Immature natural killer cell (primary cell): Measurements from ENCODE around the gene MTURN. TPM values are rescaled to one million over a fixed set of nuclear protein-coding genes. Genes with fewer than 3 reads are reported as not detected.
"Not testable (repeated sequence)": the region's sequence is repeated elsewhere in the genome, so short reads cannot be mapped to it uniquely, and the experiment has no call there.

Experiments
- DNase-seq, 3 donors: peaks; one replicate each; pipeline ENCODE4 v3.0.0; 2022; ENCODE audit warnings: mixed read lengths in 1 of 3
- H3K27ac Mint-ChIP-seq, 6 donors: one replicate each; pipeline ENCODE4 v1.8.0; 2020; ENCODE audit warnings: mixed read lengths in 6 of 6, mild to moderate bottlenecking in 5 of 6, inconsistent platforms in 4 of 6, moderate library complexity in 3 of 6
- H3K27me3 Mint-ChIP-seq, 3 donors: one replicate each; pipeline ENCODE4 v1.8.0; 2020 to 2021; ENCODE audit warnings: low read depth in 3 of 3, mild to moderate bottlenecking in 3 of 3, mixed read lengths in 3 of 3, moderate library complexity in 3 of 3, inconsistent platforms in 1 of 3
- H3K36me3 Mint-ChIP-seq, 3 donors: one replicate each; pipeline ENCODE4 v1.8.0; 2020; ENCODE audit warnings: mixed read lengths in 3 of 3, inconsistent platforms in 2 of 3, mild to moderate bottlenecking in 2 of 3
- H3K4me1 Mint-ChIP-seq, 2 donors: one replicate each; pipeline ENCODE4 v1.8.0; 2020; ENCODE audit warnings: inconsistent platforms in 2 of 2, mild to moderate bottlenecking in 2 of 2, mixed read lengths in 2 of 2, moderate library complexity in 1 of 2
- H3K4me3 Mint-ChIP-seq, 5 donors: one replicate each; pipeline ENCODE4 v1.8.0; 2020; ENCODE audit warnings: mild to moderate bottlenecking in 5 of 5, mixed read lengths in 5 of 5, inconsistent platforms in 3 of 5, moderate library complexity in 3 of 5
- H3K9me3 Mint-ChIP-seq, 6 donors: one replicate each; pipeline ENCODE4 v1.8.0; 2020; ENCODE audit warnings: mild to moderate bottlenecking in 6 of 6, mixed read lengths in 6 of 6, inconsistent platforms in 4 of 6, moderate library complexity in 3 of 6
- polyA plus RNA-seq, 3 donors: library from polyadenylated mRNA; unstranded; fragments of 300-500 nt; fragmentation: Illumina TruSeq; gene quantifications; one replicate each; pipeline ENCODE4 v1.2.3, GENCODE V29; 2021

MTURN gene
- polyA plus RNA-seq, 3 donors from 2014 or later, result 7.1 to 11.0 (median 7.2) TPM

DNA sequence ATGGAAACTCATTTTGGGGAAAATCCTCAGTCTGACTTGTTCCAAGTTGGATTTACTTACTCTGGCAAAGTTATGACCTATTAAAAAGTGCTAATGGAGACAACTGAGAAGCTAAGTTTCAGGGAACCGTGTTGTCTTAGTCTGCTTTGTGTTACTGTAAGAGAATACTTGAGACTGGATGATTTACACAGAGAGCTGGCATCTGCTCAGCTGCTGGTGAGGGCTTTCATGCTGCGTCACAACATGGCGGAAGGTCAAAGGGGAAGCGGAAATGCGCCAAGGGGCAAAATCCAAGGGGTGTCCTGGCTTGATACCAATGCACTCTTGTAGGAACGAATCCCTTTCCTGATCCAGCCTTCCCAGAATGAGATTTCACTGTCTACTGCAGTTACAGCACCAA, 46.4 kb downstream of the MTURN start:
- no peak for DNase-seq
- no peaks in the 10 kb centered on the region for H3K9me3 Mint-ChIP-seq
- no peaks in the 10 kb centered on the region for H3K36me3 Mint-ChIP-seq
- H3K27ac Mint-ChIP-seq, result no peak overlapping the region
- H3K4me1 Mint-ChIP-seq, result peaks cover 27 to 38% of the 10 kb centered on the region in 2 donors
- H3K27me3 Mint-ChIP-seq, result peaks cover 0 to 1% (median 0%) of the 10 kb centered on the region in 3 donors
- H3K4me3 Mint-ChIP-seq, result no peak overlapping the region

DNA sequence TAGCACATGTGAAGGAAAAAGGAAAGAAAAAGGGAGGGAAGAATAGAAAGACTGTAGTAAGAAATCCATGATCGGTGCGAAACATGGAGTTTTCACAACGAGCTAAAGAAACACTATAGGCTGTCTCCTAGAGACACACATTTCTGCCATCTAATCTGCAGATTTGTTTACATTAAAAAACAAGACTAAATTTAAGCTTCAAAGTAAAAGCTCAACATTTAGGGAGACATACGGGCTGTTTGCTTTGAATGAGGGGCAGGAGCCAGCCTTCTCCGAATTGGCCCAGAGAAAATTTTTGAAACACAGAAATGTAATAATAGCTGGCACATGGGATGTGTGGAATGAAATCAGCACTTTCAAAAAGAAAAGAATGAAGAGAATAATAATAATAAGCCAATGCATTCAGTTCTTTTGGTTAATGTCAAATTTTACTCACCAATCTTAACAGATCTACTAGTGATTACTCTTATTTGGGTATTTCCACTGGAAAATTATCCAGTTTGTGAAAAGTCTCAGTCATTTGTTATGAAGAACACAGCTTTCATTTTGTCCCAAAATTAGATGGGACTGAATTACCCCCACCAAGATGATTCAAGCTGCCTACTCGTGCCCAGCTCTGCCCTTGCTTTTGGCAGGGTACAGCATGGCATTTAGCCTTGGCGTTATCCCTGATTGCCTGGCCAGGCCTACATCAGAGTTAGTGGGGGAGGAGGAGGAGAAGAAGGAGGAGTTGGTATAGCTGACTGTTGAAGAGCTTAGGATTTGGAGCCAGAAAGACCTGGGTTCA, 47.1 kb downstream of the MTURN start:
- Mint-ChIP-seq H3K27me3 (peaks cover 0 to 1% (median 0%) of the 10 kb centered on the region in 3 donors), H3K4me1 (peaks cover 19 to 31% of the 10 kb centered on the region in 2 donors), H3K9me3 (no peaks in the 10 kb centered on the region), H3K4me3 (no peak overlapping the region), H3K36me3 (no peaks in the 10 kb centered on the region), H3K27ac (no peak overlapping the region)
- DNase-seq, result no peak

DNA sequence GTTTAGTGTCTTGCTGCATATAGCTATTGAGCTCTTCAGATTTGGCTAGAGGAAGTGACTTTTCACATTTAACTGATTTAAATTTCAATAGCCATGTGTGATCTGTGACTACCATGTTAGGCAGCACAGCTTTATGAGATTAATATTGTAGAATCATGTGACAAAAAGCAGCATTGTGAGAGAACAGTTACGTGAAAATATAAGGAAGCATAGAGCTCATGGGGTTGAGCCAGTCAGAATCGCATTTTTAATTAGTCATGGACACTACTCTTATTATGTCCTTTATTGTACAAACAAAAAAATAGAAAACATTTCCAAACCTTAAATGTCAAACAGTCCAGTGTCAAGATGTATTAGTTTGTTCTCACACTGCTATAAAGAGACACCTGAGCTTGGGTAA, 48.0 kb downstream of the MTURN start:
- Mint-ChIP-seq H3K4me1 (peaks cover 13 to 22% of the 10 kb centered on the region in 2 donors), H3K36me3 (peaks cover 0 to 3% (median under 1%) of the 10 kb centered on the region in 3 donors), H3K9me3 (peaks cover 0 to 2% (median 0%) of the 10 kb centered on the region in 6 donors), H3K27ac (no peak overlapping the region), H3K4me3 (no peak overlapping the region), H3K27me3 (peaks cover 0 to 1% (median 0%) of the 10 kb centered on the region in 3 donors)
- no peak for DNase-seq

DNA sequence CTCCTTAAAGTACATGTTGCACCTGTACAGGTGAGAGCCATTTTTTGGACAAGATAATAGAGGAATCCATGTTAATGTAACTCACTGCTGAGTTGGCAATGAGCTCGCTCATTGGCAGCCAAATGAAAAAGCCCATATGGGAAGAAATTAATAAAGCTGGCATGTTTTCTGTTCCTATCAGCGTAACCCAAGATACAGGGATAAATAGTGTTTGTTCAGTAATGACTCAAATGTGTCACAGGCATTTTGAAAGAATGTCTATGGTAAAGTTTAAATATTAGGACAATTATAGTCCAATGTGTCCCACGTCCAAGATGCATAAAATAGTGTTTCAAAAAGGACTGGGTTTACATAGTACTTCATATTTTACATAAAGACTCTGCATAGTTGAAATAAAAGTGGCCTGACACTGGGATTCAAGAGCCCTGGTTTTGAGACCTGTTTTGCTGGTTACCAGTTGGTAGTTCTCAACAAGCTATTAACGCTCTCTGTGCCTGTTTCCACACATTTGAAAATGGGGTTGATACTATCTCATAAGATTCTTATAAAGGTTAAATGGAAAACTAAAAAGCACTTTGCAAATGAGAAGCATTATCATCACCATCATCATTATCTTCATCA, 49.1 kb downstream of the MTURN start:
- H3K4me1 Mint-ChIP-seq, result peaks cover 7 to 12% of the 10 kb centered on the region in 2 donors

DNA sequence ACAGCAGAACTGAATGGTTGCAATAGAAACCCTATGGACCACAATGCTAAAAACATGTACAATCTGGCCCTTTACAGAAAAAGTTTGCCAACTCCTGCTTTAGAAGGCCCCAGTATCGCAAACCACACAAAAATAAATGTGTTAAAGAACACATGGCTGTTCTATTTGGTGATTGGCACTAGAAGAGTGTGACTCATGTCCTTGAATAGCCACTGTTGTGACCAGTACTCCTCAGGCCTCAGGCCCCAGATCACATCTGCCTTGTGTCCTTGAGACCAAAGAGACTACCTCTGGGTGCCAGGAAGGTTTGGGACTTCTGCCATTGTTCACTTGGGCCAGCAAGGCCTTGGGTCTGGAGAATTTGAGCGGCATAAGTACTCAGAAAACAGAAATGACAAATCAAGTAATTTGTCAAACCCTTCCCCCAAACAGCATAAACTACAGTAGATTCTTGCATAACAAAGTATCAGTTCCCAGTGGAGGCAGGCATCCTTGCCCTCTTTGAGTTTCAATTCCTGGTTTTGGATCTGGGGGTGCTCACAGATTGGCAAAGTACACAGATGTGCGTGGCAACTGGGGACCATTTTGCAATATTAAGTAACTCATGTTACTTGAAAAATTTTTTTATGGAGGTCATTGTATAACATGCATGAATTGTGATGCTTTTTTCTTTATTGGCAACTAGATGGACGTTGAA, 50.2 kb downstream of the MTURN start:
- Mint-ChIP-seq H3K4me1 (peaks cover 0 to under 1% of the 10 kb centered on the region in 2 donors), H3K27me3 (peaks cover 0 to 1% (median 0%) of the 10 kb centered on the region in 3 donors), H3K27ac (peak overlapping the region in 1 of 6 donors; percentile 59), H3K36me3 (peaks cover 3 to 7% (median 3%) of the 10 kb centered on the region in 3 donors), H3K4me3 (no peak overlapping the region), H3K9me3 (peaks cover 0 to 2% (median 0%) of the 10 kb centered on the region in 6 donors)
- DNase-seq, result no peak

More for the DNA sequence above, 49.1 kb downstream of the MTURN start:
- Mint-ChIP-seq H3K36me3 (peaks cover 3 to 7% (median 3%) of the 10 kb centered on the region in 3 donors), H3K27me3 (peaks cover 0 to 1% (median 0%) of the 10 kb centered on the region in 3 donors), H3K4me3 (no peak overlapping the region), H3K9me3 (peaks cover 0 to 2% (median 0%) of the 10 kb centered on the region in 6 donors), H3K27ac (no peak overlapping the region)
- no peak for DNase-seq

DNA sequence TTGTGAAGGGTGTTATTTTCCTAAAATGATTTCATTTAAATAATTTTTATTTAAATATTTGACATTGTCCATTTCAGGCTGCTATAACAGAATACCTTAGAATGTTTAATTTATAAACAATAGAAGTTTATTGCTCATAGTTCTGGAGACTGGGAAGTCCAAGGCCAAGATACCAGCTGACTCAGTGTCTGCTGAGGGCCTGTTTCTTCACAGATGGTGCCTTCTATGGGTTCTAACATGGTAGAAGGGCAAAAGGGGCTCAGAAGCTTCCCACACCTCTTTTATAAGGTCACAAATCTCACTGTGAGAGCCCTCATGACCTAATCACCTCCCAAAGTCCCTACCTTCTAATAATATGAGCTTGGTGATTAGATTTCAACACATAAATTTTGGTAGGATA, 50.7 kb downstream of the MTURN start:
- H3K27ac Mint-ChIP-seq, result no peak overlapping the region
- no peaks in the 10 kb centered on the region for H3K4me1 Mint-ChIP-seq
- no peak overlapping the region for H3K4me3 Mint-ChIP-seq

DNA sequence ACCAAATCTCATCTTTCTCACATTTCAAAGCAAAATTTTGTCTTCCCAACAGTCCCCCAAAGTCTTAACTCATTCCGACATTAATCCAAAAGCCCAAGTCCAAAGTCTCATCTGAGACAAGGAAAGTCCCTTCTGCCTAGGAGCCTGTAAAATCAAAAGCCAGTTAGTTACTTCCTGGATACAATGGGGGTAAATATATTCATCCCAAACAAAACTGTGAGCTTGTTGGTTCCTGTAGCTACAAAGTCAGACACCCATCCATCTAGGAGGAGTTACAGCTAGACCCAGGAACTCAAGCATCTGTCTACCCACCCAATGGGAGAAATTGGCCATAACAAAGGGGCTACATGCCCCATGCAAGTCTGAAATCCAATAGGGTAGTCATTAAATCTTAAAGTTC, 51.9 kb downstream of the MTURN start:
- no peaks in the 10 kb centered on the region for H3K4me1 Mint-ChIP-seq
- peaks cover 0 to 2% (median 0%) of the 10 kb centered on the region in 6 donors for H3K9me3 Mint-ChIP-seq
- no peak overlapping the region for H3K4me3 Mint-ChIP-seq
- no peaks in the 10 kb centered on the region for H3K27me3 Mint-ChIP-seq
- peaks cover 3 to 7% (median 3%) of the 10 kb centered on the region in 3 donors for H3K36me3 Mint-ChIP-seq
- no peak for DNase-seq
- H3K27ac Mint-ChIP-seq, result no peak overlapping the region

More for the DNA sequence above, 50.7 kb downstream of the MTURN start:
- Mint-ChIP-seq H3K36me3 (peaks cover 3 to 7% (median 3%) of the 10 kb centered on the region in 3 donors), H3K9me3 (peaks cover 0 to 2% (median 0%) of the 10 kb centered on the region in 6 donors), H3K27me3 (peaks cover 0 to 1% (median 0%) of the 10 kb centered on the region in 3 donors)
- no peak for DNase-seq

DNA sequence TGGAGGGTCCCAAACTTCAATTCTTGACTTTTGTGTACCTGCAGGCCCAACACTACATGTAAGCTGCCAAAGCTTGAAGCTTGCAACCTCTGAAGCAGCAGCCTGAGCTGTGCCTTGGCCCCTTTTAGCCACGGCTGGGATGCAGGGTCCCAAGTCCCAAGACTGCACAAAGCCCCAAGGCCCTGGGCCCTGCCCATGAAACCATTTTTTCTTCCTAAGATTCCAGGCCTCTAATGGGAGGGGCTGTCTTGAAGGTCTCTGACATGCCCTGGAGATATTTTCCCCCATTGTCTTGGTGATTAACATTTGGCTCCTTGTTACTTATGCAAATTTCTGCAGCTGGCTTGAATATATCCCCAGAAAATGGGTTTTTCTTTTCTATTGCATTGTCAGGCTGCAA, 52.7 kb downstream of the MTURN start:
- Mint-ChIP-seq H3K4me1 (no peaks in the 10 kb centered on the region), H3K36me3 (peaks cover 3 to 7% (median 3%) of the 10 kb centered on the region in 3 donors), H3K27ac (no peak overlapping the region), H3K27me3 (no peaks in the 10 kb centered on the region), H3K4me3 (no peak overlapping the region), H3K9me3 (peaks cover 0 to 2% (median 0%) of the 10 kb centered on the region in 6 donors)
- DNase-seq, result no peak

DNA sequence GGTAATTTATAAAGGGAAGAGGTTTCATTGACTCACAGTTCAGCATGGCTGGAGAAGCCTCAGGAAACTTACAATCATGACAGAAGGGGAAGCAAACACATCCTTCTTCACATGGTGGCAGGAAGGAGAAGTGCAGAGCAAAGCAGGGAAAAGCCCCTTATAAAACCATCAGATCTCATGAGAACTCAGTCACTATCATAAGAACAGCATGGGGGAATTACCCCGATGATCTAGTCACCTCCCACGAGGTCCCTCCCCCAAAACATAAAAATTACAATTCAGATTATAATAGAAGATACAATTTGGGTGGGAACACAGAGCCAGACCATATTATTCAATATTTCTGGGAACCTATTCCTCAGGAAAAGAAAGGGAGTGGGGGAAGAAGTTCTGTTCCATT, 53.6 kb downstream of the MTURN start:
- not testable (repeated sequence) for H3K27ac Mint-ChIP-seq, H3K27me3 Mint-ChIP-seq, H3K4me1 Mint-ChIP-seq, H3K9me3 Mint-ChIP-seq, H3K4me3 Mint-ChIP-seq, DNase-seq, H3K36me3 Mint-ChIP-seq

DNA sequence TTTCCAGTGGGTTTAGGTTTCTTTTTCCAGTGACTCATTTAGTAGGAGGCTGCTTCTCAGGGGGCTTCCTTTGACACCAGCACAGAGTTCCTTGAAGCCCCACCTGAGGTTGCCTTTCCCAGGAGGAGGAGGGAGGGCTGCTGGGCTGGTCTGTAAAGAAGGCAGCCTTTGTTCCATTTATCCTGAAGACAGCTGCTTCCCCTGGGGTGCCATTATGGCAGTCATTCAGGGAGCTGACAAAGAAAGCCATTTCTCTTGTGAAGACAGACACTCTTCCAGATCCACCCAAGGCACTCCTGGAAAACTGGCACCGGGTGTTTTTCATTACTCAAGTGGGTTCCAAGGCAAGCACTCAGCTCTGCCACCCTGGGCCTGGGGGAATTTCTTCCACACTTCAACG, 54.0 kb downstream of the MTURN start:
- peaks cover 3 to 7% (median 3%) of the 10 kb centered on the region in 3 donors for H3K36me3 Mint-ChIP-seq
- no peak for DNase-seq
- H3K4me1 Mint-ChIP-seq, result no peaks in the 10 kb centered on the region
- peaks cover 0 to 2% (median 0%) of the 10 kb centered on the region in 6 donors for H3K9me3 Mint-ChIP-seq
- no peak overlapping the region for H3K4me3 Mint-ChIP-seq
- no peaks in the 10 kb centered on the region for H3K27me3 Mint-ChIP-seq
- H3K27ac Mint-ChIP-seq, result no peak overlapping the region

DNA sequence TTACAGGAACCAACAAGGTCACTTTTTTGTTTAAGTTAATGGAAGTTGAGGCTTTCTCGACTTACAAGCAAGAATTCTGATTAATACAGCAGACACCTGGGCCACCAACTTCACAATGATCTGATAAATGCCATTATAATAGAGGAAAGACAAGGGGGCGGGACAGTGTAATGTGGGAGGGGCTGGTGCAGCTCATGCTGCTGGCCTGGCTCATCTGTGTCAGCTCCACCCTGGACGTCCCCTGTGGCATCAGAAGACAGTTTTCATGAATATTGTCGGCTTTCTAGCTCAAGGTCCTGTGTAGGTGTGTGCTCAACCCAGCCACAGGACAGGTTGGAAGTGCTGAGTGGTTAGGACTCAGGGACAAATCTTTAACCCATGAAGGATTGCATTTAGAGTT, 57.0 kb downstream of the MTURN start:
- Mint-ChIP-seq H3K36me3 (peaks cover 3 to 7% (median 6%) of the 10 kb centered on the region in 3 donors), H3K4me1 (no peaks in the 10 kb centered on the region), H3K9me3 (peaks cover 0 to 9% (median 2%) of the 10 kb centered on the region in 6 donors), H3K27ac (no peak overlapping the region), H3K4me3 (no peak overlapping the region), H3K27me3 (no peaks in the 10 kb centered on the region)
- DNase-seq, result no peak

DNA sequence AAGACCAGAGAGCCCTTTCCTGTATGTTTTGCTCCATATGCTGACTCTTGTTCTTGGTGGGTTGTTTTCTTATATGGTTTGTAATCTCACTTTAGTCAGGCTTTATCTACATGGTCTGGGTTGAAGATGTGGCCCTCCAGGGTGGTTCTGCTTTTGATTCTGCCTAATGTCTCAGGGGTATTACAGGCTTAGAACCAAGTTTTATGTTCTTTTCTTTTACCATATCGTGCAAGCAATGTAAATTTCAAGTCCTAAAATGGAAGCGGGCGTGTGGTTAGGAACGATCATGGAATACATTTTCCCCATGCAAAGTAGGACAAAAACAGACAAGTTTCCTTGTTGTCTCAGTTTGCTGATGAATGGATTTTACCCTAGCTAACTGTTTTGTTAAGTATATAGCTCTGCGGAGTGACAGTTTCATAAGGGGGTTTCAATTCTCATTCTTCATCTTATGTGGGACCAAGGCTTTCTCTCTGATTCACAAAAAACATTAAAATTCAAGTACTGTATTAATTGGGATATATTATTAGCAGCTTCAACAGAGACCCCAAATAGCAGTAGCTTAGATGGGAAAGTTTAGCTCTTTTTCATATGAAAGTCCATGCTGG, 58.7 kb downstream of the MTURN start:
- H3K36me3 Mint-ChIP-seq, result peaks cover 0 to 4% (median 0%) of the 10 kb centered on the region in 3 donors

DNA sequence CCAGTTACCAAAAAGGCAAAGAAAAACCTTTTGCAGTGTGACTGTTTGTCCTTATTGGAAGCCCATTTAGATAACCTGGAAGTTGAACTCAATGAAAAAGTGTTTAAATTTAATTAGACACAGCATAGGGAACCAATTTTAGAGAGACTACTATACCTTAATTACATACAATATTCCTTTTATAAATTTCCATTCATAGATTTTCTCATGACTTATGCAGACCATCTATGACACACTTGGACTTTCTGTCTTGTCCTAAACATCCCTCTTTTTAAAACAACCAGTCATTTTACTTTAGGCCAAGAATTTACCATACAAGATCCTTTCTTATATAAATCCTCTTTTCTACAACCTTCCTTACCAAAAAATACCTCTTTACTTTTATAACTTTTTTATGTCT, 61.6 kb downstream of the MTURN start:
- Mint-ChIP-seq H3K4me1 (no peaks in the 10 kb centered on the region), H3K36me3 (peaks cover 0 to 3% (median 0%) of the 10 kb centered on the region in 3 donors), H3K27me3 (peaks cover 0 to 2% (median 0%) of the 10 kb centered on the region in 3 donors), H3K4me3 (no peak overlapping the region), H3K9me3 (peaks cover 0 to 10% (median under 1%) of the 10 kb centered on the region in 6 donors), H3K27ac (no peak overlapping the region)
- no peak for DNase-seq

More for the DNA sequence above, 58.7 kb downstream of the MTURN start:
- no peaks in the 10 kb centered on the region for H3K4me1 Mint-ChIP-seq
- H3K9me3 Mint-ChIP-seq, result peaks cover 0 to 10% (median under 1%) of the 10 kb centered on the region in 6 donors
- no peak overlapping the region for H3K27ac Mint-ChIP-seq
- no peak overlapping the region for H3K4me3 Mint-ChIP-seq
- no peaks in the 10 kb centered on the region for H3K27me3 Mint-ChIP-seq
- DNase-seq, result no peak
